ENCODE results near the gene DDX47. TPM values are rescaled to one million over a fixed set of nuclear protein-coding genes. Genes with fewer than 3 reads are reported as not detected.

DDX47 gene
- total RNA-seq, 1 experiment from 2014 or later, result 39.2 TPM

DNA sequence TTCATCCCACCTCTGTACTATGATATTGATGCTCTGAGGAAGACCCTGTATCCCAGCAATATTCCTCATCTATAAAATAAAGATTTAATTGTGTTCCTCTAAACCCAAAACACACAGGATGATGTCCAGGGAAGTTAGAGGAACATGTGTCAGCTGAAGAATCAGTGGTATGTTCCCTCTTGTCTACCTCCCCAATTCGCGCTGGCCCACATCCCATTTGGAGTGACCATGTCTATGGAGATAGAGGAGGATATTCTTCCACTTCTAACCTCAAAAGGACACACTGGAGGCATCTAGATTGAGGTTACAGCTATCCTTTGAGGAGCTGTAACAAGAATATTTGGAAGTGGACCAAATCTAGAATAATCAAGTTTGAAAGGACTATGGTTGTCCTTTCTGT lies 29.0 kb upstream of the DDX47 start:
- no peak for DNase-seq
- Histone ChIP-seq H3K27ac (ENCODE audit: low read length) (no peak overlapping the region), H4K20me1 (ENCODE audit: insufficient read depth, low read depth, low read length) (no peaks in the 10 kb centered on the region), H3K79me2 (ENCODE audit: low read length) (no peaks in the 10 kb centered on the region), H3K4me2 (ENCODE audit: low read depth, low read length, poor library complexity, severe bottlenecking) (no peak overlapping the region), H3K27me3 (ENCODE audit: low read length) (no peaks in the 10 kb centered on the region; the same call in 1 of the 2 replicates), H3K36me3 (ENCODE audit: insufficient read depth, low read length) (no peaks in the 10 kb centered on the region), H3K4me1 (ENCODE audit: low read length) (peaks cover 26% of the 10 kb centered on the region), H2AFZ (ENCODE audit: low read length) (no peak overlapping the region), H3K9me2 (replicated peaks; ENCODE audit: insufficient read depth, low read length) (no peaks in the 10 kb centered on the region), H3K9me3 (ENCODE audit: low read length) (no peaks in the 10 kb centered on the region), H3K4me3 (ENCODE audit: low read length) (no peak overlapping the region), H3K9ac (ENCODE audit: low read length) (no peak overlapping the region)

DNA sequence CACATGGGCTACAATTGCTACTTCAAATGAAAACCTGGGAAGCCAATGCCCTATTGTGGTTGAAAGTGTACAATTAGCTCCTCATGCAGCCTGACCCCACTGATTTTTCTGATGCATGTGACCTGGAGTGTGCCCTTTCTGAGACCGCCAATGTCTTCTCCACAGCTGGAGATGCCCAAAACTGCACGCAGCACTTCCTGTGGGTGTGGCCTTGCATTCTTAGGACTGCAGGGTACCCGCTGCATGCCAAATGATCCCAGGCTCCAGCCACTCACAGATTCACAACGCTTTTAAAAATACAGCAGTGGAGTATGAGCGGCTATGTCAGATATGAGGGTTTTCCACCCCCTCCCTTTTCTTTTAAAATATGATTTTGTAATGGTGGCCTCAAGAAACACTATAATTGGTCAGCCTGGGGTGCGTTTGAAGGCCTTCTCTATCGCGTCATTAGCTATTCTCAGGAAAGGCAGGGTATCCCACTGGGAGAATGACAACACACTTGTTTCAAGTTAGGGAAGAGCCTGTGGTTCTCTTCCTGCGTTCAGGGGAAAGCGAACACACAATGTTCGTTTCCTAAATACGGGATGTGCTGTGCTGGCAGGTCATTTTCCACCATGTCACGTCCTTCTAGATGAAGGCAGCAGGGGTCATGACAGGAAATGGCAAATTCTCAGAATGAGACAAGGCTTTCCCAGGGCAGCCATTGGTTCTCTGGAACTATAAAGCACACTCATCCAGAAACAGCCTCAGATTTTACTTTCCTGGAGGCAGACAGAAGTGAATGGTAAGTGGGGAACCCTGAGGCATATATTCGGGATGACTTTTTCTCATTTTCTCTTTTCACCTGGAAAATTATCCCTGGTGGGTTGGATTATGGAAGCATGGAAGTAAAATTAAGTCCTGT lies 28.0 kb upstream of the DDX47 start, which contains the start of gene APOLD1:
Gene APOLD1 (plus strand): TSS at position 749 of the 904 bp plus-strand sequence. CDS start 33 bp downstream, at position 782.
- Histone ChIP-seq H3K27ac (ENCODE audit: low read length) (no peak within 1 kb of the TSS), H3K27me3 (ENCODE audit: low read length) (no peaks in the 10 kb centered on the region; the same call in 1 of the 2 replicates), H3K36me3 (ENCODE audit: insufficient read depth, low read length) (no peaks in the 10 kb centered on the region), H3K9me3 (ENCODE audit: low read length) (no peaks in the 10 kb centered on the region), H4K20me1 (ENCODE audit: insufficient read depth, low read depth, low read length) (no peaks in the 10 kb centered on the region), H3K4me2 (ENCODE audit: low read depth, low read length, poor library complexity, severe bottlenecking) (peak within 1 kb of the TSS; percentile 90), H2AFZ (ENCODE audit: low read length) (peak within 1 kb of the TSS; percentile 92), H3K4me3 (ENCODE audit: low read length) (peak within 1 kb of the TSS; percentile 78), H3K79me2 (ENCODE audit: low read length) (no peaks in the 10 kb centered on the region), H3K9ac (ENCODE audit: low read length) (peak within 1 kb of the TSS; percentile 76), H3K4me1 (ENCODE audit: low read length) (peaks cover 26% of the 10 kb centered on the region), H3K9me2 (replicated peaks; ENCODE audit: insufficient read depth, low read length) (no peaks in the 10 kb centered on the region)
- DNase-seq, result no peak

DNA sequence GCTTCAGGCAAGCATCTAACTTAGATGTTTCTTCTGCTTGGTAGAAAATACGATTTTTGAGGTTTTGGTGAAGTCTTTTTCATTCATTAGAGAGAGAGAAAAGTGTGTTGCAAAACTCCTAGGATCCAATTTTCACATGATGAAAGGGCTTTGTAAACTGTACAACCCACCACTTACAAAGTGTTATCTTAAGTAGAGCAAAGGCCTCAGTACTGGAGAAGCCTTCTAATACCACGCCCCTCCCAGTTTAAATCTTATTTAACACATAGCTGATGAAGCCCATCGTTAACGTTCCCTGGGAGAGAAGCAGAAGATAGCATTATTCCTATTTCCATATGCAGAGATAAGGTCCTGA lies 26.8 kb upstream of the DDX47 start:
- Histone ChIP-seq H3K36me3 (ENCODE audit: insufficient read depth, low read length) (no peaks in the 10 kb centered on the region), H3K4me3 (ENCODE audit: low read length) (peak overlapping the region; percentile 78), H3K79me2 (ENCODE audit: low read length) (no peaks in the 10 kb centered on the region), H2AFZ (ENCODE audit: low read length) (peak overlapping the region; percentile 92), H4K20me1 (ENCODE audit: insufficient read depth, low read depth, low read length) (no peaks in the 10 kb centered on the region), H3K27me3 (ENCODE audit: low read length) (no peaks in the 10 kb centered on the region; the same call in 1 of the 2 replicates), H3K9me3 (ENCODE audit: low read length) (no peaks in the 10 kb centered on the region), H3K4me1 (ENCODE audit: low read length) (peaks cover 26% of the 10 kb centered on the region), H3K9me2 (replicated peaks; ENCODE audit: insufficient read depth, low read length) (no peaks in the 10 kb centered on the region), H3K9ac (ENCODE audit: low read length) (peak overlapping the region; percentile 76), H3K4me2 (ENCODE audit: low read depth, low read length, poor library complexity, severe bottlenecking) (peak overlapping the region; percentile 90), H3K27ac (ENCODE audit: low read length) (no peak overlapping the region)
- no peak for DNase-seq

DNA sequence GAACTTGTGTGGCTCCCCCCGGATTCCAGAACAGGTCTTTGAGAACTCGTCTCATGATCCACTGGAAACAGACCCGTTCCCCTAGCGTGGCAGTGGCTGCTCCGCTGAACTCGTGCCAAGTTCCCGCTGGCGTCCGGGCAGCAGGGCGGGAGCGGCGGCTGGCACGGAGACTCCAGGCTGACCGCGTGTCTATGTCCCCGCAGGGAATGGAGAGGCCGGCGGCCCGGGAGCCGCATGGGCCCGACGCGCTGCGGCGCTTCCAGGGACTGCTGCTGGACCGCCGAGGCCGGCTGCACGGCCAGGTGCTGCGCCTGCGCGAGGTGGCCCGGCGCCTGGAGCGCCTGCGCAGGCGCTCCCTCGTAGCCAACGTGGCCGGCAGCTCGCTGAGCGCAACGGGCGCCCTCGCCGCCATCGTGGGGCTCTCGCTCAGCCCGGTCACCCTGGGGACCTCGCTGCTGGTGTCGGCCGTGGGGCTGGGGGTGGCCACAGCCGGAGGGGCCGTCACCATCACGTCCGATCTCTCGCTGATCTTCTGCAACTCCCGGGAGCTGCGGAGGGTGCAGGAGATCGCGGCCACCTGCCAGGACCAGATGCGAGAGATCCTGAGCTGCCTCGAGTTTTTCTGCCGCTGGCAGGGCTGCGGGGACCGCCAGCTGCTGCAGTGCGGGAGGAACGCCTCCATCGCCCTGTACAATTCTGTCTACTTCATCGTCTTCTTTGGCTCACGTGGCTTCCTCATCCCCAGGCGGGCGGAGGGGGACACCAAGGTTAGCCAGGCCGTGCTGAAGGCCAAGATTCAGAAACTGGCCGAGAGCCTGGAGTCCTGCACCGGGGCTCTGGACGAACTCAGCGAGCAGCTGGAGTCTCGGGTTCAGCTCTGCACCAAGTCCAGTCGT lies 26.2 kb upstream of the DDX47 start:
- Histone ChIP-seq H3K36me3 (ENCODE audit: insufficient read depth, low read length) (no peaks in the 10 kb centered on the region), H3K27me3 (ENCODE audit: low read length) (no peaks in the 10 kb centered on the region; the same call in 1 of the 2 replicates), H4K20me1 (ENCODE audit: insufficient read depth, low read depth, low read length) (no peaks in the 10 kb centered on the region), H3K4me3 (ENCODE audit: low read length) (peak overlapping the region; percentile 78), H3K27ac (ENCODE audit: low read length) (no peak overlapping the region), H3K4me2 (ENCODE audit: low read depth, low read length, poor library complexity, severe bottlenecking) (peak overlapping the region; percentile 90), H3K79me2 (ENCODE audit: low read length) (no peaks in the 10 kb centered on the region), H3K9me3 (ENCODE audit: low read length) (no peaks in the 10 kb centered on the region), H3K9me2 (replicated peaks; ENCODE audit: insufficient read depth, low read length) (no peaks in the 10 kb centered on the region), H2AFZ (ENCODE audit: low read length) (peak overlapping the region; percentile 92), H3K9ac (ENCODE audit: low read length) (peak overlapping the region; percentile 76), H3K4me1 (ENCODE audit: low read length) (peaks cover 26% of the 10 kb centered on the region)
- peak; percentile 89 for DNase-seq

DNA sequence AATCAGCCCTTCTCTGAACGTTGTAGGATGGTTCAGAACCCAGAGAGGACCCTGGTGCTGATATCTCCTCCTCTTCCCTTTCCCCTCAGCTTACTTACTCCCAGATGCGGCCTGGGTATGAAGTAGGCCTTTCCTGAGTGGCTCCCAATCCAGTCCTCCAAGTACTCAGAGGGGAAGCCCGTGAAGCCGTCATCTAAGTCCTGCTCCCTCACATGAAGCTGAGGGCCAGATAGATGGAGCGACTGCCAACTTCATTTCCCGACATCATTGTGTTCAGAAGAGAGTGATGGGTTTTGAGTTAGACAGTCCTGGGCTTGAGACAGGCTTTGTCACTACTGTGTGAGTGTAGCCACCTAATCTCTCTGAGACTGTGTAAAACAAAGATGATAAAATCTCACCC lies 25.0 kb upstream of the DDX47 start:
- Histone ChIP-seq H3K9me2 (replicated peaks; ENCODE audit: insufficient read depth, low read length) (no peaks in the 10 kb centered on the region), H3K4me1 (ENCODE audit: low read length) (peaks cover 26% of the 10 kb centered on the region), H3K79me2 (ENCODE audit: low read length) (no peaks in the 10 kb centered on the region), H4K20me1 (ENCODE audit: insufficient read depth, low read depth, low read length) (no peaks in the 10 kb centered on the region), H3K4me3 (ENCODE audit: low read length) (no peak overlapping the region), H3K9me3 (ENCODE audit: low read length) (no peaks in the 10 kb centered on the region), H3K27me3 (ENCODE audit: low read length) (no peaks in the 10 kb centered on the region; the same call in 1 of the 2 replicates), H3K27ac (ENCODE audit: low read length) (no peak overlapping the region), H3K4me2 (ENCODE audit: low read depth, low read length, poor library complexity, severe bottlenecking) (no peak overlapping the region), H2AFZ (ENCODE audit: low read length) (no peak overlapping the region), H3K36me3 (ENCODE audit: insufficient read depth, low read length) (no peaks in the 10 kb centered on the region), H3K9ac (ENCODE audit: low read length) (peak overlapping the region; percentile 76; the same call in 1 of the 2 replicates)
- no peak for DNase-seq

DNA sequence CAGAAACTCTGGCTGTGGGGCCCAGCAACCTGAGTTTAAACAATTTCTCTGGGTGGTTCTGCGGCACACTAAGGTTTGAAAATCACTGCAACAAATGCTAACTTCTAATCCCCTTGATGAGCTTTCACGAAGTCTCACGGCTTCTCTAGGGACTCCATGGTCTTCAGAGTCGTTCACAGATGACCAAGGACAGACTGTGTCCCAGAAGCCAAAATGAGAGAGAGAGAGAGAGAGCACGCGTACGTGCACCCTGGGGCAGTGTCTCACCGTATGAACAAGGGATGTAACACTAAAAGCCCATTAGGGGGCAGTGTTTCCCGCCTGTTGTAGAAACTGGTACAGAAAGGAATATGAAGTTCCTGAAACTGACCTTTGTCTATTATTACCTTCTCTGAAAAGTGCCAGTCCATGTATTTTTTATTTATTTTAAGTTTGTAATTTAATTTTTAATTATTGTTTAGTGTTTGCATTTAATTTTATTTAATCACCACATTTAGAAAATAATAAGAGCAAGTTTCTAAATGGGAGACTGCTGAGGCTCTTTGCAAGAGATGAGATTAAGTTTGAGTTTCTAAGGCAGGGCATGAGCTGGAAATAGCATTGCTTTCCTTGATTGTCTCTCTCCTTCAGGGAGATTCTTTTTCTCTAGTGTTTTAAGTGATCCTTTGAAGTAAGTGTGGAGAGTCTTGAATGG lies 24.3 kb upstream of the DDX47 start:
- Histone ChIP-seq H2AFZ (ENCODE audit: low read length) (no peak overlapping the region), H3K9me2 (replicated peaks; ENCODE audit: insufficient read depth, low read length) (no peaks in the 10 kb centered on the region), H3K4me2 (ENCODE audit: low read depth, low read length, poor library complexity, severe bottlenecking) (no peak overlapping the region), H3K79me2 (ENCODE audit: low read length) (no peaks in the 10 kb centered on the region), H3K36me3 (ENCODE audit: insufficient read depth, low read length) (no peaks in the 10 kb centered on the region), H3K27ac (ENCODE audit: low read length) (no peak overlapping the region), H4K20me1 (ENCODE audit: insufficient read depth, low read depth, low read length) (no peaks in the 10 kb centered on the region), H3K27me3 (ENCODE audit: low read length) (no peaks in the 10 kb centered on the region; the same call in 1 of the 2 replicates), H3K4me1 (ENCODE audit: low read length) (peaks cover 26% of the 10 kb centered on the region), H3K9ac (ENCODE audit: low read length) (no peak overlapping the region), H3K9me3 (ENCODE audit: low read length) (no peaks in the 10 kb centered on the region), H3K4me3 (ENCODE audit: low read length) (no peak overlapping the region)
- peak; percentile 92 for DNase-seq

DNA sequence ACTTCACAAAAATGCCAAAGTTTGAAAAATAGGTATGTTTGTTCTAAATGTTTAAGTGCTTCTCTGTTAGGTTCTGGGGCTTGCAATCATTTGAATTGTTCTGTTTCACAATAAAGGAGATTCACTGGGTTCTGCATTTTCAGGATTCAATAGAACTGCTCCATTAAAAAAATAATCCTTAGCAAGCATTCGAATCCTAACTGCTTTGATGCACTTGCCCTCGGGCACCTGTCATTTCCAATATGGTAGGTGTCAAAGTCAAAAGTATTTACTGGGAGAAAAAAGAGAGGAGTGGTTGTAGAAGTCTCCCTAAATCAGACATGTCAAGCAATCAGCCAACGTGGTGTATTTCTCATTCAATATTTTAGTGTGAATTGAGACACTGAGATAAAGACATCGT lies 22.2 kb upstream of the DDX47 start:
- H3K9ac ChIP-seq (ENCODE audit: low read length), result no peak overlapping the region
- H3K9me3 ChIP-seq (ENCODE audit: low read length), result no peaks in the 10 kb centered on the region
- H3K9me2 ChIP-seq (replicated peaks; ENCODE audit: insufficient read depth, low read length), result no peaks in the 10 kb centered on the region
- no peaks in the 10 kb centered on the region for H3K36me3 ChIP-seq (ENCODE audit: insufficient read depth, low read length)
- H3K4me2 ChIP-seq (ENCODE audit: low read depth, low read length, poor library complexity, severe bottlenecking), result no peak overlapping the region
- H3K4me1 ChIP-seq (ENCODE audit: low read length), result peaks cover 20% of the 10 kb centered on the region
- H3K27ac ChIP-seq (ENCODE audit: low read length), result no peak overlapping the region
- no peak overlapping the region for H2AFZ ChIP-seq (ENCODE audit: low read length)
- H3K27me3 ChIP-seq (ENCODE audit: low read length), result no peaks in the 10 kb centered on the region
- DNase-seq, result no peak
- H4K20me1 ChIP-seq (ENCODE audit: insufficient read depth, low read depth, low read length), result no peaks in the 10 kb centered on the region
- H3K4me3 ChIP-seq (ENCODE audit: low read length), result no peak overlapping the region
- H3K79me2 ChIP-seq (ENCODE audit: low read length), result no peaks in the 10 kb centered on the region
